H9 (cell line): ENCODE measurements around the gene BCKDHB. TPM values are rescaled to one million over a fixed set of nuclear protein-coding genes. Genes with fewer than 3 reads are reported as not detected.

Experiments used
- DNase-seq: peaks from one replicate; pipeline ENCODE4 v3.0.0-alpha.2; 2017
- H2AFZ ChIP-seq: one replicate; pipeline ENCODE4 v1.6.1; 2013; ENCODE audit warnings: mild to moderate bottlenecking, low read length, control low read depth, moderate library complexity
- H2AK5ac ChIP-seq: 2 replicates; pipeline ENCODE4 v1.6.1; 2013; ENCODE audit warnings: low read length, control low read depth, mixed read lengths; ENCODE audit not compliant: insufficient read length
- H2BK120ac ChIP-seq: one replicate; pipeline ENCODE4 v1.6.1; 2013; ENCODE audit warnings: low read depth, mild to moderate bottlenecking, low read length, control low read depth, inconsistent platforms; ENCODE audit not compliant: poor library complexity, severe bottlenecking
- H2BK12ac ChIP-seq: 2 replicates; pipeline ENCODE4 v1.6.1; 2013; ENCODE audit warnings: low read length, control low read depth, mixed read lengths, low read depth; ENCODE audit not compliant: insufficient read length
- H2BK15ac ChIP-seq: 2 replicates; pipeline ENCODE4 v1.6.1; 2013; ENCODE audit warnings: low read depth, low read length, control low read depth
- H2BK20ac ChIP-seq: one replicate; pipeline ENCODE4 v1.6.1; 2013; ENCODE audit warnings: low read depth, mild to moderate bottlenecking, low read length, control low read depth, inconsistent platforms; ENCODE audit not compliant: poor library complexity, severe bottlenecking
- H2BK5ac ChIP-seq: 2 replicates; pipeline ENCODE4 v1.6.1; 2013; ENCODE audit warnings: low read length, control low read depth, mixed read lengths; ENCODE audit not compliant: insufficient read length
- H3K14ac ChIP-seq: 2 replicates; pipeline ENCODE4 v1.6.1; 2013; ENCODE audit warnings: low read length, control low read depth; ENCODE audit not compliant: insufficient read depth
- H3K18ac ChIP-seq: 2 replicates; pipeline ENCODE4 v1.6.1; 2013; ENCODE audit warnings: low read depth, mild to moderate bottlenecking, mixed read lengths, low read length, control low read depth; ENCODE audit not compliant: insufficient read length
- H3K23ac ChIP-seq: 2 replicates; pipeline ENCODE4 v1.6.1; 2013; ENCODE audit warnings: low read length, control low read depth, mixed read lengths, low read depth; ENCODE audit not compliant: insufficient read length
- H3K23me2 ChIP-seq: 2 replicates; pipeline ENCODE4 v1.6.1; 2013; ENCODE audit warnings: low read depth, mild to moderate bottlenecking, mixed read lengths, low read length, control low read depth; ENCODE audit not compliant: insufficient read length, poor library complexity, severe bottlenecking
- H3K27ac ChIP-seq: 2 replicates; pipeline ENCODE4 v1.5.1; 2013; ENCODE audit warnings: low read length, control low read depth, mixed read lengths, low read depth; ENCODE audit not compliant: insufficient read length
- H3K27me3 ChIP-seq: 2 replicates; pipeline ENCODE4 v1.6.1; 2013; ENCODE audit warnings: low read length, control low read depth, inconsistent platforms; ENCODE audit not compliant: insufficient read depth
- H3K4ac ChIP-seq: 2 replicates; pipeline ENCODE4 v1.6.1; 2013; ENCODE audit warnings: low read depth, mild to moderate bottlenecking, control low read depth, inconsistent platforms, low read length, moderate library complexity
- H3K4me1 ChIP-seq: 2 replicates; pipeline ENCODE4 v1.6.1; 2013; ENCODE audit warnings: low read length, control low read depth, inconsistent platforms; ENCODE audit not compliant: insufficient read depth
- H3K4me2 ChIP-seq: 2 replicates; pipeline ENCODE4 v1.6.1; 2013; ENCODE audit warnings: low read length, control low read depth, mixed read lengths; ENCODE audit not compliant: insufficient read length, insufficient read depth
- H3K56ac ChIP-seq: 2 replicates; pipeline ENCODE4 v1.6.1; 2013; ENCODE audit warnings: low read depth, mild to moderate bottlenecking, mixed read lengths, low read length, control low read depth; ENCODE audit not compliant: insufficient read length
- H3K79me1 ChIP-seq: 2 replicates; pipeline ENCODE4 v1.6.1; 2013; ENCODE audit warnings: low read depth, mild to moderate bottlenecking, moderate library complexity, low read length, control low read depth, inconsistent platforms; ENCODE audit not compliant: insufficient read depth, poor library complexity, severe bottlenecking
- H3K79me2 ChIP-seq: 2 replicates; pipeline ENCODE4 v1.6.1; 2013; ENCODE audit warnings: low read length, control low read depth, inconsistent platforms; ENCODE audit not compliant: insufficient read depth
- H3K9ac ChIP-seq: 2 replicates; pipeline ENCODE4 v1.6.1; 2013; ENCODE audit warnings: low read length, control low read depth, mixed read lengths; ENCODE audit not compliant: insufficient read length; ENCODE audit errors: extremely low read depth
- H3K9me3 ChIP-seq: one replicate; pipeline ENCODE4 v1.6.1; 2013; ENCODE audit warnings: low read depth, low read length, inconsistent platforms; ENCODE audit not compliant: control insufficient read depth
- H3T11ph ChIP-seq: one replicate; pipeline ENCODE4 v1.6.1; 2013; ENCODE audit warnings: mild to moderate bottlenecking, low read length, control low read depth, inconsistent platforms
- H4K20me1 ChIP-seq: one replicate; pipeline ENCODE4 v1.6.1; 2013; ENCODE audit not compliant: control insufficient read depth, insufficient read length, insufficient read depth
- H4K5ac ChIP-seq: 2 replicates; pipeline ENCODE4 v1.6.1; 2013; ENCODE audit warnings: low read depth, mild to moderate bottlenecking, mixed read lengths, low read length, control low read depth; ENCODE audit not compliant: insufficient read length
- H4K8ac ChIP-seq: replicated peaks from 2 replicates; pipeline ENCODE4 v1.6.1; 2013; ENCODE audit warnings: low read length, control low read depth, mixed read lengths, low read depth; ENCODE audit not compliant: insufficient read length
- H4K91ac ChIP-seq: 2 replicates; pipeline ENCODE4 v1.6.1; 2013; ENCODE audit warnings: low read depth, mild to moderate bottlenecking, moderate library complexity, mixed read lengths, low read length, control low read depth; ENCODE audit not compliant: insufficient read length
- H3K27ac Mint-ChIP-seq, 3 experiments: 2 replicates in 2 of 3; 3 replicates in 1 of 3; pipeline ENCODE4 v1.8.0; 2020 to 2021; ENCODE audit warnings: mixed read lengths in 3 of 3, mild to moderate bottlenecking in 1 of 3, moderate library complexity in 1 of 3
- H3K27me3 Mint-ChIP-seq: 2 replicates; pipeline ENCODE4 v1.8.0; 2021; ENCODE audit warnings: low read depth, mild to moderate bottlenecking, moderate library complexity, mixed read lengths
- H3K36me3 Mint-ChIP-seq, 3 experiments: 2 replicates in 2 of 3; 3 replicates in 1 of 3; pipeline ENCODE4 v1.8.0; 2020 to 2021; ENCODE audit warnings: low read depth in 3 of 3, mixed read lengths in 3 of 3; ENCODE audit not compliant: insufficient read depth in 1 of 3
- H3K4me1 Mint-ChIP-seq, 2 experiments: 2 replicates each; pipeline ENCODE4 v1.8.0; 2020; ENCODE audit warnings: mixed read lengths in 2 of 2
- H3K4me3 Mint-ChIP-seq, 2 experiments: 2 replicates in 1 of 2; 3 replicates in 1 of 2; pipeline ENCODE4 v1.8.0; 2020 to 2021; ENCODE audit warnings: mild to moderate bottlenecking in 2 of 2, mixed read lengths in 2 of 2, moderate library complexity in 1 of 2
- H3K9me3 Mint-ChIP-seq, 2 experiments: 2 replicates in 1 of 2; 3 replicates in 1 of 2; pipeline ENCODE4 v1.8.0; 2020; ENCODE audit warnings: mild to moderate bottlenecking in 2 of 2, mixed read lengths in 2 of 2, moderate library complexity in 1 of 2
- WGBS: extraction: QIAGEN DNeasy Blood & Tissue Kit; methylation state at CpG from one replicate; pipeline ENCODE4 v1.1.7; 2013; ENCODE audit warnings: missing lambda C conversion rate, low lambda C conversion rate, mixed read lengths; ENCODE audit not compliant: insufficient read length; ENCODE audit errors: extremely low coverage; 5-methylcytosine and 5-hydroxymethylcytosine counted together
- total RNA-seq: library from RNA; stranded (reverse); gene quantifications from 2 replicates; pipeline ENCODE4 v1.2.1, GENCODE V29; 2021
- TF ChIP-seq, protein P1 (sequence below): fragments of 200-600 bp; sonication (generic); conservative IDR thresholded peaks from 3 replicates; pipeline ENCODE4 v1.8.0; 2021; ENCODE audit warnings: antibody characterized with exemption, mild to moderate bottlenecking

Gene BCKDHB
- total RNA-seq, 1 experiment from 2014 or later = 26.6 TPM

DNA sequence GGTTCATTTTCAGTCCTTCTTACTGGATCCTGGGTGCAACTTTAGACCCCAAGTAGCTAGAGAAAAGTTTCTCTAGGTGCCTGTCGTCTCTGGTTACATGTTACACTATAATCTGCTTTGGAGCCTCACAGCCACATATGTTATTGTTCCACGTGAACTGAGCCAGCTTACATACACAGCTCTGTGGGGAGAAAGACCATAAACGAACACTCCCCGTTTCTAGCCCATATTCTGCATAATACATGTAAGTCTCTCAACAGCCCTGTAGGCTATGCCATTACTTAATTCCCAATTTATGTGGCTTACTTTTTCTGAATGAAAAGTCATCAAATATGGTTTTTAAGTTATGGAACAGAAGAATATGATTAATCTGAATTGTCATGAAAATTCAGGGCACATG, 233.8 kb downstream of the BCKDHB start:
- H3K4me1 ChIP-seq = no peaks in the 10 kb centered on the region
- H3K9me3 Mint-ChIP-seq = no peaks in the 10 kb centered on the region
- H3K23me2 ChIP-seq = no peaks in the 10 kb centered on the region
- no peak overlapping the region for H3K4ac ChIP-seq
- H3K27me3 ChIP-seq = no peaks in the 10 kb centered on the region
- no peak overlapping the region for H2BK20ac ChIP-seq
- no peak overlapping the region for H3K14ac ChIP-seq
- H3K9me3 ChIP-seq = no peaks in the 10 kb centered on the region
- no peak overlapping the region for H2AK5ac ChIP-seq
- H3K27ac Mint-ChIP-seq = no peak overlapping the region
- no peak overlapping the region for H2BK15ac ChIP-seq
- no peak overlapping the region for H4K5ac ChIP-seq
- no peaks in the 10 kb centered on the region for H3K79me1 ChIP-seq
- H4K91ac ChIP-seq = no peak overlapping the region
- no peak overlapping the region for H3K56ac ChIP-seq
- H3K27ac ChIP-seq = no peak overlapping the region
- H2BK5ac ChIP-seq = no peak overlapping the region
- H4K20me1 ChIP-seq = no peaks in the 10 kb centered on the region
- no peaks in the 10 kb centered on the region for H3K79me2 ChIP-seq
- H2BK12ac ChIP-seq = no peak overlapping the region
- no peak overlapping the region for H3K9ac ChIP-seq
- H4K8ac ChIP-seq = no peak overlapping the region
- no peak overlapping the region for H2AFZ ChIP-seq
- no peaks in the 10 kb centered on the region for H3K27me3 Mint-ChIP-seq
- no peaks in the 10 kb centered on the region for H3K36me3 Mint-ChIP-seq
- no peak overlapping the region for H3K4me3 Mint-ChIP-seq
- DNase-seq = no peak
- WGBS = no CpG with 5 or more reads among the region's 4 CpGs
- H3T11ph ChIP-seq = no peak overlapping the region
- H3K4me1 Mint-ChIP-seq = peaks cover 17 to 25% of the 10 kb centered on the region in 2 experiments
- no peak overlapping the region for H3K18ac ChIP-seq
- H2BK120ac ChIP-seq = no peak overlapping the region
- H3K4me2 ChIP-seq = no peak overlapping the region
- TF ChIP-seq, protein P1, sequence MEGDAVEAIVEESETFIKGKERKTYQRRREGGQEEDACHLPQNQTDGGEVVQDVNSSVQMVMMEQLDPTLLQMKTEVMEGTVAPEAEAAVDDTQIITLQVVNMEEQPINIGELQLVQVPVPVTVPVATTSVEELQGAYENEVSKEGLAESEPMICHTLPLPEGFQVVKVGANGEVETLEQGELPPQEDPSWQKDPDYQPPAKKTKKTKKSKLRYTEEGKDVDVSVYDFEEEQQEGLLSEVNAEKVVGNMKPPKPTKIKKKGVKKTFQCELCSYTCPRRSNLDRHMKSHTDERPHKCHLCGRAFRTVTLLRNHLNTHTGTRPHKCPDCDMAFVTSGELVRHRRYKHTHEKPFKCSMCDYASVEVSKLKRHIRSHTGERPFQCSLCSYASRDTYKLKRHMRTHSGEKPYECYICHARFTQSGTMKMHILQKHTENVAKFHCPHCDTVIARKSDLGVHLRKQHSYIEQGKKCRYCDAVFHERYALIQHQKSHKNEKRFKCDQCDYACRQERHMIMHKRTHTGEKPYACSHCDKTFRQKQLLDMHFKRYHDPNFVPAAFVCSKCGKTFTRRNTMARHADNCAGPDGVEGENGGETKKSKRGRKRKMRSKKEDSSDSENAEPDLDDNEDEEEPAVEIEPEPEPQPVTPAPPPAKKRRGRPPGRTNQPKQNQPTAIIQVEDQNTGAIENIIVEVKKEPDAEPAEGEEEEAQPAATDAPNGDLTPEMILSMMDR = no peak
- no peak overlapping the region for H3K23ac ChIP-seq
